Fibroblast of skin of abdomen (primary cell): ENCODE data around the gene PLOD3.

Source experiments
- DNase-seq: peaks from one replicate; pipeline ENCODE4 v3.0.0-alpha.2; 2013

Gene PLOD3

DNA sequence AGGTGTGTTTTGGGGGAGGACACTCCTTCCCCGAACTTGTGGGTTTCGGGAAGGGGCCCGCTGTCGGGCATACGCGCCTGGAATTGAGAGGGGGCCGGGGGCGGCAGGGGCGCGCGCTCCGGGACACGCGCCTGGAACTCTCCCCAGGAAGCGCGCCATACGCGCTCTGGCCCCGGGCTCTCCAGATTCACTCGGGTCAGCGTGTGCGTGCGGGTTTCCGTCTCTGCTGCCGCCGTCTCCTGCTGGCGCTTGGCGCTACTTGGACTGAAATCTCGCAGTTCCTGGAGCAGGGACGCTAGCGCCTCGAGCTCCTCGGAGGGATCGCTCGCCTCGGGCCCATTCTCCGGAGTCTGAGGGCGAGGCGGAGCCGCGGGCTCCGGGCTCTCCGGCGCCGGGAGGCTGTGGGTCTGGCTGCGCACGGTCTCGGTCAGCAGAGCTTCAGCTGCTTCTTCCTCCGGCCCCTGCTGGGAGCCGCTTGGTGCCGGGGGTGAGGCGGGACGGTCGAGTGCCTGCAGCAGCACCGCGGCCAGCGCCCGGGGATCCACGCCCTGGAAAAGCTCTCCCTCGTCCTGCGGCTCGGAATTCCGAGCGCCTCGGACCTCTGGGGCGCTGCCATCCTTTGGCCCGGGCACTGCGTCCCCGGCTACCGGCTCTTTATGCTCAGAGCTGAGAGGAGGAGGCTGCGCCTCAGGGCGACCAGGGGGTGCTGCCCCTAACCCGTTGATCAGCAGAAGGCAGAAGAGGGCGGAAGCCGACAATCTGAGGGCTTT, 53.1 kb downstream of the PLOD3 start:
- peak; percentile 52 for DNase-seq

- no peak for DNase-seq
Observed at GRCh38 chr7:101163279-101164070, 53.9 kb downstream of the PLOD3 start.

- DNase-seq: peak; percentile 49
Observed at GRCh38 chr7:101162551-101163278, 54.7 kb downstream of the PLOD3 start.

- DNase-seq: no peak
Observed at GRCh38 chr7:101161692-101162471, 55.5 kb downstream of the PLOD3 start.

- DNase-seq: no peak
Observed at GRCh38 chr7:101160910-101161309, 56.5 kb downstream of the PLOD3 start.

DNA sequence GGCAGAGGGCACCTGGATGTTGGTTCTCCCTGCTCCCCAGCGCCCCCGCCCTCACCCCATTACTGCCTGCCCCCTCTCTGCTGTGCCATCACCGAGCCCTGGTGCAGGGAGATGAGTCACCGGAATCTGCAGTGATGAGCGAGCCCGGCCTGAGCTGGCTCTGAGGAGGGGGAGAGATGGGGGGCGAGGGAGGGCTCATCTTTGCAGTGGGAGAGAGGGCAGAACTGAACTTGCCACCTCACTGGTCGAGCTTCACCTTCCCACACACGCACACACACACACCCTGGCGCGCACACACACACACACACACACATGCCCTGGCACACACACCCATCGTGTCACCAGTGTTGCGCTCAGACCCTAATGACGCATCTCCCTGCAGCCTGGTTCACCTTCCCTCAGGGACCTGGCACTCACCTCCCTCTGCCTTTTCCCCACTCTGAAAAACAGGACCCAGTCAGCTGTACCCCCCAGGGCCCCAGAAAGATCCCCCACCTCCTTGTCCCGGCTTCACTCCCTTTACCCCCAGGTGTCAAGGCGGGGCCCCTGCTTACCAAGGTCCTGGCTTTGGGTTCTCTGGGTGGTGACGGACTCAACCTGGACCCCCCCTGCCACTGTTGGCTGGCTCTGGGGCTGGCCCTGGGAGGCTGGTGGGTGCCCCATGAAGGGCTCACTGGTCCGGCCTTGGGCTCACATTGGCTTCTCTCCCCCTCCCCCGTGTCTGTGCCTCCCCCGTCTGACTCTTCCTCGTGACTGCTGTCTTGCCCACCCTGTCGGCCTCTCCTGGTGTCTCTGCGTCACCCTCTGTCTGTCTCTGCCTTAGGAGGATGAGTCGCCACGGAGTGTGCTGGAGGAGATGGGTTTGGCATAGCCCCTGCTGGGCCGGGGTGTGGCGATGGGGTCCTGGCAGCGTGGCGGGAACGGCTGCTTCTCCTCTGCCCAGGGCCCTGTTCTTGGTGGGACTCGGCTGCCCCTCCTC, 57.4 kb downstream of the PLOD3 start:
- no peak for DNase-seq

GRCh38 chr7:101156866-101157589, 60.4 kb downstream of the PLOD3 start:
- no peak for DNase-seq

DNA sequence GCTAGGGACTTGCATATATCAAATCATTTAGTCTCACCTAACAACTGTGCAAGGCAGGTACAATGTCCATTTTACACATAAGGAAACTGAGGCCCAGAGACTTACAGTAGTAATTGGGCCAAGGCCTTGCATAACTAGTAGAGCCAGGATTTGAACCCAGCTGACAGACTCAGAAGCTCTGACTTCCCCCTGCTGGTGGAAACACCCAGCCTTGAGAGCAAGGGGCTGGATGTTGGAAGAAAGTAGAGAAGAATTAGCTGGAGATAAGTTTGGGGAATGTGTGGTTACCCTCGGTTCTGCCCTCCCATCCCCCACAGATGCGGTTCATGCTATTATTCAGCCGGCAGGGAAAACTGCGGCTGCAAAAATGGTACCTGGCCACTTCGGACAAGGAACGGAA, 61.1 kb downstream of the PLOD3 start:
- no peak for DNase-seq
